Prostate gland (tissue), 2 donors: Measurements from ENCODE around the gene IL6R. TPM values are rescaled to one million over a fixed set of nuclear protein-coding genes. Genes with fewer than 3 reads are reported as not detected.

Experiments
- DNase-seq: peaks from one replicate; pipeline ENCODE4 v3.0.0-alpha.2; 2019; ENCODE audit warnings: low spot score
- H3K27ac ChIP-seq, 2 donors: fragments of 200-600 bp; sonication (generic); 2 replicates each; pipeline ENCODE4 v1.5.1; 2017 to 2019
- H3K27me3 ChIP-seq: fragments of 200-600 bp; sonication (generic); replicated peaks from 2 replicates; pipeline ENCODE4 v1.5.1; 2019; ENCODE audit not compliant: insufficient read depth
- H3K36me3 ChIP-seq, 2 donors: fragments of 200-600 bp; sonication (generic); 1 replicate in 1 of 2; 2 replicates in 1 of 2; pipeline versions ENCODE4 v1.5.1 to v1.8.1; 2017 to 2019
- H3K4me1 ChIP-seq: fragments of 200-600 bp; sonication (generic); replicated peaks from 2 replicates; pipeline ENCODE4 v1.5.1; 2019
- H3K4me3 ChIP-seq, 2 donors: fragments of 200-600 bp; sonication (generic); 2 replicates each; pipeline ENCODE4 v1.5.1; 2017 to 2019
- H3K9me3 ChIP-seq: fragments of 200-600 bp; sonication (generic); 2 replicates; pipeline ENCODE4 v1.5.1; 2017
- POLR2A ChIP-seq: fragments of 450-650 bp; IDR thresholded peaks from one replicate; pipeline ENCODE4 v1.6.1; 2016; ENCODE audit warnings: antibody characterized with exemption, mild to moderate bottlenecking
- POLR2AphosphoS5 ChIP-seq: sonication (generic); formaldehyde crosslinking; IDR thresholded peaks from one replicate; pipeline ENCODE4 v1.6.1; 2017; ENCODE audit warnings: antibody characterized with exemption
- WGBS: methylation state at CpG from one replicate; pipeline ENCODE4 v1.1.5; 2018; 5-methylcytosine and 5-hydroxymethylcytosine counted together
- intact Hi-C: fragments of 100-400 bp; cut with DNase I; formaldehyde crosslinking; loops from one replicate; pipeline ENCODE4 v1.14.2; 2022
- total RNA-seq, 2 donors: library from RNA; depleted of rRNA; stranded (reverse); fragments of >200 nt; gene quantifications; one replicate each; pipeline ENCODE4 v1.1.0, GENCODE V29; 2016
- TF ChIP-seq, protein P1 (sequence below), 4 experiments: fragments of 200-600 bp in 2 of 4; fragments of 450-650 bp in 2 of 4; sonication (generic) in 2 of 4; IDR thresholded peaks; 1 replicate in 3 of 4; 2 replicates in 1 of 4; pipeline ENCODE4 v1.5.1; 2016 to 2019; ENCODE audit warnings: antibody characterized with exemption in 4 of 4, mild to moderate bottlenecking in 2 of 4, moderate library complexity in 2 of 4

The IL6R gene
- total RNA-seq, 2 donors from 2014 or later = 70.1 to 80.7 TPM

DNA sequence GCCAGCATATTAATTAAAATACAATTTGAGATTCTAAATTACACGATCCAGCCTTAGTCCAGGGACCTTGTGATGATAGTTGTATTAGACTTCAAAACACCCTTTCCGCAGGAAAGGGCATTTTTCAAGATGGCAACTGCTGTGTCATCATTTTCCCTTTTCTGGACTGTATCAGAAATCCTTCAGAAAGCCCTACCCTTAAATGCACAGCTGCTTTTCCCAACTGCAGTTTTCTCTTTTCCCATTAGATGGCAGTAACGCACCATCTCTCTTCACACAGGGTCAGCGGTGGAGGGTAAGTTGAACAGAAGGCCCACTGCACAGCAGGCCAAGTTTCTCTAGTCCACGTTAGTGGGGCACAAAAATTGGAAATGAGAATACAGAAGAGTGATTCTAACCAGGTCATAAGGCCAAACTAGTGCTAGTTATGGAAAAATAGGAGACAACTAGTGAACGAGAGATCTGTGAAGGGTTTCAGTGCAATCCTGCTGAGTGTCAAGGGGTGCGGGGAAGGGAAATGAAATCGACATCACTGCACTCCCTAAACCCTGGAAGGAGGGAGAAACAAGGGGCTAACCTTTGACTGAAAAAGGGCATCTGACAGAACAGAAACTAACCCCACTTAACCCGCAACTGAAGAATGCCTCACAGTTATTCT is 74.8 kb downstream of the IL6R start:
- Histone ChIP-seq H3K4me1 (no peaks in the 10 kb centered on the region), H3K27ac (no peak overlapping the region), H3K36me3 (no peaks in the 10 kb centered on the region), H3K9me3 (no peaks in the 10 kb centered on the region), H3K4me3 (no peak overlapping the region), H3K27me3 (no peaks in the 10 kb centered on the region)
- peak; percentile 59 for DNase-seq
- intact Hi-C loops = loop anchor here (2.0 kb wide), 1 partner anchor 399 kb away; no protein-coding TSS in a partner anchor
- TF ChIP-seq, protein P1, sequence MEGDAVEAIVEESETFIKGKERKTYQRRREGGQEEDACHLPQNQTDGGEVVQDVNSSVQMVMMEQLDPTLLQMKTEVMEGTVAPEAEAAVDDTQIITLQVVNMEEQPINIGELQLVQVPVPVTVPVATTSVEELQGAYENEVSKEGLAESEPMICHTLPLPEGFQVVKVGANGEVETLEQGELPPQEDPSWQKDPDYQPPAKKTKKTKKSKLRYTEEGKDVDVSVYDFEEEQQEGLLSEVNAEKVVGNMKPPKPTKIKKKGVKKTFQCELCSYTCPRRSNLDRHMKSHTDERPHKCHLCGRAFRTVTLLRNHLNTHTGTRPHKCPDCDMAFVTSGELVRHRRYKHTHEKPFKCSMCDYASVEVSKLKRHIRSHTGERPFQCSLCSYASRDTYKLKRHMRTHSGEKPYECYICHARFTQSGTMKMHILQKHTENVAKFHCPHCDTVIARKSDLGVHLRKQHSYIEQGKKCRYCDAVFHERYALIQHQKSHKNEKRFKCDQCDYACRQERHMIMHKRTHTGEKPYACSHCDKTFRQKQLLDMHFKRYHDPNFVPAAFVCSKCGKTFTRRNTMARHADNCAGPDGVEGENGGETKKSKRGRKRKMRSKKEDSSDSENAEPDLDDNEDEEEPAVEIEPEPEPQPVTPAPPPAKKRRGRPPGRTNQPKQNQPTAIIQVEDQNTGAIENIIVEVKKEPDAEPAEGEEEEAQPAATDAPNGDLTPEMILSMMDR (IDR thresholded peaks at IDR 0.05) = peak; percentile 56 to 92 (median 86)
- TF ChIP-seq POLR2AphosphoS5 (peak; percentile 48), POLR2A (no peak)
- WGBS = 40% methylated on average over 9 of the region's 9 CpGs

DNA sequence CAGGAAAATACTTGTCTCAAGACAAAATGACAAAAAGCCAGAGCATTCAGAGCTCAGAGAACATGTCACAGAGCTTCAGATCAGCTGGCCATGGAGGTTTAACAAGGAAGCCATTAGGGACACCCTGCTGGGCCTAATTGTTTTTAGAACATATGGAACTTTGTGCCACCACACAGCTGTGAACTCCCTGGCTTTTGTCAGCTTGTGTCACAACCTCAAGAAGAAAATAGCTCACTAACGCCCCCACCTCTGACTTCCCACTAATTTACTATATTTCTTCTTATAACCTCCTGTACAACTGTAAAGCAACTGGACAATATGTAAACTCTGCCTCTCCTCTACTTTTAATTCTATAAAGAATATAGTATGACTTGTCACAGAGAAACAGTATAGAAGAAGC is 75.9 kb downstream of the IL6R start:
- WGBS = 77% methylated on average over 1 of the region's 1 CpG
- H3K9me3 ChIP-seq = no peaks in the 10 kb centered on the region
- H3K4me1 ChIP-seq = no peaks in the 10 kb centered on the region
- H3K27ac ChIP-seq = no peak overlapping the region
- H3K27me3 ChIP-seq = no peaks in the 10 kb centered on the region
- no peak overlapping the region for H3K4me3 ChIP-seq
- intact Hi-C loops = loop anchor here (2.0 kb wide), 1 partner anchor 398 kb away; no protein-coding TSS in a partner anchor
- H3K36me3 ChIP-seq = no peaks in the 10 kb centered on the region
- no peak for DNase-seq
- TF ChIP-seq POLR2A (no peak), POLR2AphosphoS5 (no peak)
- TF ChIP-seq, protein P1 (IDR thresholded peaks at IDR 0.05) = no peak

DNA sequence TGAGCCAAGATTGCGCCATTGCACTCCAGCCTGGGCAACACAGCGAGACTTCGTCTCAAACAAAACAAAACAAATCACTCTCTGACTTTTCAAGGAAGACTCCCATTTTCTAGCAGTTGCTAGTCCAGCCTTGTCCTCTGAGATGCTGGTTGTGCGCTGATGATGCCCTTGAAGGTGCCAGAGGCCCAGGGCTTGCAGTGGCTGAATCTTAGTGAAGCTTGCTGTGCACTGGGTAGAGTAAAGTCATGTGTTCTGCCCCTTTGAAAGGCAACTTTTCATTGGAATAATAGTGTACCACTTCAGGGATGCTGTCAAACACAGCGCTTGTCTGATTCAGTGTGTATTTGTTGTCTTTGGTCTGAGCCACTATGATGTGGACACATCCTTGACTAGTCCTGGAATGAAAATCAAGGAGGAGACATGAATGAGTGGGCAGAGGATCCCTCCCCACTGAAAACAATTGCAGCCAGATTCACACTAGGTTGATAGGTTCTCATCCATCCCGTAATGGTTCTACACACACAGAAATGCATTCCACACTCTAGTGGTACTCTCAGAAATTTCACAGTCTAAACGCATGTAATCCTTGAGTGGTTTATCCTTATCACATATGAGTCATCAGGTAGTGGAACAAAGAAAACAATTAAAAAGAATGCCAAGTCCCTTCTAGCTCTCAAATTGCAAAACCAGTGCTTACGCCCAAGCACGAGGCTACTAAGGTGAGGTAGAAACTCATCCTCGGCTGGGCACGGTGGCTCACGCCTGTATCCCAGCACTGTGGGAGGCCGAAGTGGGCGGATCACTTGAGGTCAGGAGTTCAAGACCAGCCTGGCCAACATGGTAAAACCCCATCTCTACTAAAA is 79.0 kb downstream of the IL6R start:
- no peak for DNase-seq
- Histone ChIP-seq H3K9me3 (no peaks in the 10 kb centered on the region), H3K27me3 (no peaks in the 10 kb centered on the region), H3K36me3 (no peaks in the 10 kb centered on the region), H3K4me1 (no peaks in the 10 kb centered on the region), H3K27ac (no peak overlapping the region), H3K4me3 (no peak overlapping the region)
- TF ChIP-seq POLR2A (no peak), POLR2AphosphoS5 (no peak)
- TF ChIP-seq, protein P1 (IDR thresholded peaks at IDR 0.05) = no peak
- intact Hi-C loops = no loop called here
- WGBS = 74% methylated on average over 14 of the region's 14 CpGs

DNA sequence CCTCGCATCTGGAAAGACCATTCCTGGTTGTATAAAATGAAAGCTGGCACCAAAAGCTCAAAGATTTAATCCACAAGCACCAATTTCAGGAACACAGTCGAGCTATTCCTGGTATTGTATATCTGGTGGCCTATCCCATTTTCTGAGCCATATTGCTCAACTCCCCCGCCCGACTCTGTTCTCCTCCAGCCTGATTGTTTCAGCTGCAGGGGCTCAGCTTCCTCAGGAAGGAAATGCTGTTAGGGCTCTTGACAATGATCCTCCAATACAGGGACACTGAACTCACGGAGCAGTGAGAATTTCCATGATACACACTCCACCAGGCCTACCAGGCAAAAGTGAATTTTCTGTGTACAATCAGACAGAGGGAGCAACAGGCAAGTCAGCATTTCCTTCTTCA is 80.0 kb downstream of the IL6R start:
- Histone ChIP-seq H3K9me3 (no peaks in the 10 kb centered on the region), H3K4me1 (no peaks in the 10 kb centered on the region), H3K27me3 (no peaks in the 10 kb centered on the region), H3K36me3 (no peaks in the 10 kb centered on the region), H3K4me3 (no peak overlapping the region), H3K27ac (no peak overlapping the region)
- intact Hi-C loops = loop anchor here (5.0 kb wide), 1 partner anchor 57 kb away; no protein-coding TSS in a partner anchor
- TF ChIP-seq POLR2AphosphoS5 = no peak
- TF ChIP-seq, protein P1 (IDR thresholded peaks at IDR 0.05) = no peak
- TF ChIP-seq POLR2A = no peak
- 75% methylated on average over 5 of the region's 5 CpGs for WGBS
- no peak for DNase-seq
